Body of pancreas (tissue), 4 donors: Measurements from ENCODE around the gene C16orf74.

Source experiments
- POLR2A ChIP-seq, 3 donors: fragments of 450-650 bp; IDR thresholded peaks; one replicate each; pipeline ENCODE4 v1.6.1; 2016; ENCODE audit warnings: antibody characterized with exemption in 3 of 3, mild to moderate bottlenecking in 2 of 3
- TF ChIP-seq, protein P1 (sequence below), 7 experiments: fragments of 450-650 bp in 4 of 7; fragments of 200-600 bp in 3 of 7; sonication (generic) in 3 of 7; IDR thresholded peaks; one replicate each; pipeline ENCODE4 v1.5.1; 2016 to 2019; ENCODE audit warnings: antibody characterized with exemption in 7 of 7

DNA sequence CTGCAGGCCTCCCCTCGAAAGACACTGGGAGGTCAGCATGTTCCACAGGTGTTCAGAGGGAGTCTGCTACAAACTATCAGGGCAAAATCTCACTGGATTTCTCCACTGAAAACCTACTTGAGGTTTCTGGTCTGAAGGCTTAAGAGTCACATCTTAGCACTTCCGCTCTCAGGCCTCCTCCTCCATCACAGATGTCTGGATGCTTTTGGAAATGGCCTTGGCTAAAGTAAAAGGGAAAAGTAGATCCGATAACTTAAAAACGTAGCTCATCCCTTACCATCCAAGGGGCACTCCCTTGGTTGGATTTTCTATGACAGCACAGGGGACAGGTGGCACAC is 76.5 kb downstream of the C16orf74 start:
- TF ChIP-seq POLR2A (IDR thresholded peaks at IDR 0.05), result no peak
- TF ChIP-seq, protein P1, sequence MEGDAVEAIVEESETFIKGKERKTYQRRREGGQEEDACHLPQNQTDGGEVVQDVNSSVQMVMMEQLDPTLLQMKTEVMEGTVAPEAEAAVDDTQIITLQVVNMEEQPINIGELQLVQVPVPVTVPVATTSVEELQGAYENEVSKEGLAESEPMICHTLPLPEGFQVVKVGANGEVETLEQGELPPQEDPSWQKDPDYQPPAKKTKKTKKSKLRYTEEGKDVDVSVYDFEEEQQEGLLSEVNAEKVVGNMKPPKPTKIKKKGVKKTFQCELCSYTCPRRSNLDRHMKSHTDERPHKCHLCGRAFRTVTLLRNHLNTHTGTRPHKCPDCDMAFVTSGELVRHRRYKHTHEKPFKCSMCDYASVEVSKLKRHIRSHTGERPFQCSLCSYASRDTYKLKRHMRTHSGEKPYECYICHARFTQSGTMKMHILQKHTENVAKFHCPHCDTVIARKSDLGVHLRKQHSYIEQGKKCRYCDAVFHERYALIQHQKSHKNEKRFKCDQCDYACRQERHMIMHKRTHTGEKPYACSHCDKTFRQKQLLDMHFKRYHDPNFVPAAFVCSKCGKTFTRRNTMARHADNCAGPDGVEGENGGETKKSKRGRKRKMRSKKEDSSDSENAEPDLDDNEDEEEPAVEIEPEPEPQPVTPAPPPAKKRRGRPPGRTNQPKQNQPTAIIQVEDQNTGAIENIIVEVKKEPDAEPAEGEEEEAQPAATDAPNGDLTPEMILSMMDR (IDR thresholded peaks at IDR 0.05), result no peak
